Activated CD4-positive, alpha-beta T cell treated with anti-CD3 and anti-CD28 coated beads for 48 hours (primary cell): Measurements from ENCODE around the gene SAP130.

ENCODE experiments used
- DNase-seq: peaks from one replicate; pipeline ENCODE4 v3.0.0-alpha.2; 2020

SAP130 gene

DNA sequence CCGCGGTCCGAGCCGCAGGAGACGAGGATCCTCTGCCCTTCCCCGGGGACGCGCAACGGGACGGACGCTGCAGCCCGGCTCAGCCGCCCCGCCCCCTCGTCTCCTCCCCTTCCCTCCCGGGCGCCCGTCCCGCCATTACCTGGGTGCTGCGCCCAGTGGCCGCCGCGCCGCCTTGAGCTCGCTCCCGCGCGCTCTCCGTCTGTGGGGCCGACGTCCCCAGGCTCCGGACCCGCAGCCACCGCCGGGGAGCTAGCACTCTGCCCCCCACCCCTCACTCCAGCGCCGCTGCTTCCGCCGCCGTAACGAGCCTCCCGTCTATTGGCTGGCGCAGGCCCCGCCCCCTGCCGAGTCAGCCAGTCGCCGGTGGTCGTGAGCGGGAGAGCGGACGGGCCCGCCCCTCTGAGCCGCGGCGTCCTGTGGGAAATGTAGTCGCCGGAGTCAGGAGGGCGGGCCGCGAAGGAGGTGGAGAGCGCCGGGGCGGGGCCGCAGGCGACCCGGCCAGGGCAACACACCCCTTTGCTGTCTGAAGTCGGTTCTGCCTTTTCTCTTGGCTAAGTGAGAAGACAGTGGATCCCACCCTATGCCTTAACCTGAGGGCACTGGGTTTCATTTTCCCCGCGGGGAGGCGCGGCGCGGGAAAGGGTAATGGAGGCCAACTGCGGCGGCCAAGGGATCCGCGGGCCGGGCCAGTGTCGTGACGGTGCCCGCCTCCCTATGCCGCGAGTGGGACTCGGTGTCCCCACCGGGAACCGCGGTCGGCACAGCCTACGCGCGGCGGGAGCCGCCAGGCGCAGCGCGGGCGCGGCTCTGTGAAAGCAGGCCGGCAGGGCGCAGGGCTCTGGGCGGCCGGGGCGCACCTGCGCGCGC is at the start of gene SAP130:
TSS of gene SAP130 (minus strand) at position 259 of the 867 bp plus-strand sequence. CDS start 1,767 bp downstream, outside the sequence.
- DNase-seq = peak; percentile 99

DNA sequence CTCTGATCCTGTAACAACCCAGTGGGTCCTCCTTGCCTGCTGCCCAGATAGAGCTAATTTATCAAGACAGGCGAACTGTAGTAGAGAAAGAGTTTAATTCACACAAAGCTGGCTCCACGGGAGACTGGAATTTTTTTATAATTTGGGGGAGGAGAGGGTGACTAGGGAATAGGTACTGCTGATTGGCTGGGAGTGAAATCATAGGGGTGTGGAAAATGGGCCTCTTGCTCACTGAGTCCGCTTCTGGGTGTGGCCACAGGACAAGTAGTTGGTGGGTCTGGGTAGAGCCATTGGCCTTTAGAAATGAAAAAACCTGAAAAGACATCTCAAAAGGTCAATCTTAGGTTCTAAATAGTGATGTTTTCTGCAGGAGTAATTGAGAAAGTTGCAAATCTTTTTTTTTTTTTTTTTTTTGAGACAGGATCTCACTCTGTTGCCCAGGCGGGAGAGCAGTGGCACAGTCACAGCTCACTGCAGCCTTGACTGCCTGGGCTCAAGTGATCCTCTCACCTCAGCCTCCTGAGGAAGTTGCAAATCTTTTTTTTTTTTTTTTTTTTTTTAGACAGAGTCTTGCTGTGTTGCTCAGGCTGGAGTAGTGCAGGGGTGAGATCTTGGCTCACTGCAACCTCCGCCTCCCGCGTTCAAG is 48.7 kb upstream of the SAP130 start:
- no peak for DNase-seq

DNA sequence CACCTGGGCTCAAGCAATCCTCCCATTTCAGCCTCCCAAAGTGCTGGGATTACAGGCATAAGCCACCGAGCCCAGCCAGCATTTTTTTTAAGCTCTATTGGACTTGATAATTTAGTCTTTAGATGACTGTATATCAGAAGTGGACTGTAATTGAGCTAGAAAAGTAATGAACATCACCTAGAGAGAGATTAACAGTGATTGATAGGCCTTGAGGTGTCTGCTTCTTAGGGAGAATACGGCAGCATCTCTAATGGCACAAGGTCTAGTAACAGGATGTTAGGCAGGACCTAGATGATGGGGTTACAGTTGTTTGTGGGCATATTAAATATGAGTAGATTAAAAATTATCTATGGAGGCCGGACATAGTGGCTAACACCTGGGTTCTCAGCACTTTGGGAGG is 45.4 kb upstream of the SAP130 start:
- no peak for DNase-seq

DNA sequence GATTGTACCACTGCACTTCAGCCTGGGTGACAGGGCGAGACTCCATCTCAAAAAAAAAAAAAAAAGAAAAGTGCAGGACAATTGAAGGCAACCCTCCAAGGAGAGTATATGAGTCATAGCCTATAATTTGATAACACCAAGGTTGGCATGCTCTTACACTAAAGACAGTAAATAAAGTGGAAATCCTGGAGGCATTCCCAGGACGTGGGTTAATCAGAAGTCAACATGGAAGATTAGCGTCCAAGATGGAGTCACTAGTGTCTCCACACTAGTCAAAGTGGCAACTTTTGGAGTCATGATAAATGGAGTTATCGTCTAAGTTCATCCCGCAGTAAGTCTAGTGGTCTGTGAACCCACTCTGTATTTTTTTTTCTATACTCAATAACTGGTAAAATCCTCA is 41.9 kb upstream of the SAP130 start:
- DNase-seq = no peak

GRCh38 chr2:128064353-128064752 is 36.5 kb upstream of the SAP130 start:
- no peak for DNase-seq

- DNase-seq = no peak
Observed at GRCh38 chr2:128062571-128062970, 34.7 kb upstream of the SAP130 start.

- DNase-seq = no peak
Observed at GRCh38 chr2:128058114-128058513, 30.3 kb upstream of the SAP130 start.

GRCh38 chr2:128057334-128057733 is 29.5 kb upstream of the SAP130 start:
- DNase-seq = no peak

DNA sequence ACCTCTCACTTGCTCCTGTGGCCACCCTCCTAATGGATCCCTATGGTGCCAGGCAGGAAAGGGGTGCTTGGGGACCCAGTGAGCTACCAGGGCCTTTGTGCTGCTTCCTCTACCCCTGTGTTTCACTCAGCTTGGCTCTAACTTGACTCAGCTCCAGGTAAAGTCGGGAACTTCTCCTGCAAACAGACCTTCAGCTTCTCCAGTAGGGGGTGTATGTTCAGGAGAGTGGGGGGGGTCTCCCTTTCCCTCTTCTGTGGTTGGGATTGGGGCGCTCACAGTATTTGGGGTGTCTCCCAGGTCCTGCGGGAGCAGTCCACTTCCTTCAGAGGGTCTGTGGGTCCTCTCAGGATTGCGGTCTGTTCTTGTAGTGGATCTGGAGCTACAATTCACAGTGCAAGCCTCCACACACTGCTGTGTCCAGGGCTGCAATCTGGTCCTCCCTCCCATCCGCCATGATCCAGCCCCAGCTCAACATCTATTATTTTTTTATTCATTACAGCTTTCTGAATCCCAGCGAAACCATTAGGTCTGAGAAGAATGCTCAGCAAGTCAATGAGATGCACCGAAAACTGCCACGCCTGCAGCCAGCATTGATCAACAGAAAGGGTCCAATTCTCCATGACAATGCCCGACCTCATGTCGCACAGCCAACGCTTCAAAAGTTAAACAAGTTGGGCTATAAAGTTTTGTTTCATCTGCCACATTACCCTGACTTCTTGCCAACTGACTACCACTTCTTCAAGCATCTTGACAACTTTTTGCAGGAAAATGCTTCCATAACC is 26.4 kb upstream of the SAP130 start:
- DNase-seq = no peak

DNA sequence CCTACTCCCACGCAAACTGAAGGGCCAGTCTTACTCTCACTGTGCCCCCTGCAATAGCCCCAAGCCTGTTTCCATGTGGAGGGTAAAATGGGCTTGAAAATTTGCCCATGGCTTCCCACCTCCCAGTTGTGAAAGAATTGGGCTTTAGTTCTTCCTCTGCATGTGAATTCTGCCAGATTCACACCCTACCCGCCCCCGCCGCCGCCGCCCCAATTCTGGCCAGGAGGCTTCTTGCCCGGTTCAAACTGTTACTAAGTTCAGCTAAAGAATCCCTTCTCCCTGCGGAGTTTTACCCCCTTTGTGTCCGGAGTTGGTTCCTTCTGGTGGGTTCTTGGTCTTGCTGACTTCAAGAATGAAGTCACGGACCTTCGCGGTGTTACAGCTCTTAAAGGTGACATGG is 25.5 kb upstream of the SAP130 start:
- DNase-seq = no peak

DNA sequence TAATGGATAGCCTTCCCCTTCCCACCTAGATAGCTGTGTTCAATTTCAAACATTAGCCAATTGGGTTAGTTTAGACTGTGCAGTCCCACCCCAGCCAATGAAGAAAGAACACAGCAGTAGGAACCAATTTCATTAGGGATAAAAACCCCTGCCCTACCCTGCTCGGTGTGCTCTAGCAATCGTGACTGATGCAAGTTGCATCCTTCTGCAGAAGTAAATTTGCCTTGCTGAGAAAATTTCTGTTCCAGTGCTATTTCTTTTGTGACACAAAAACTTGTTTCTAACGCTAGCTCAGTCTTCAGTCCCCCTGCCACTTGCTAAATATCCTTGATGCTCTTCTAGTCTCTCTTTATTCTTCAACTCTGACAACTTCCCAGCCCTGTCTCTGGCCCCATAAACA is 15.2 kb upstream of the SAP130 start:
- DNase-seq = no peak

DNA sequence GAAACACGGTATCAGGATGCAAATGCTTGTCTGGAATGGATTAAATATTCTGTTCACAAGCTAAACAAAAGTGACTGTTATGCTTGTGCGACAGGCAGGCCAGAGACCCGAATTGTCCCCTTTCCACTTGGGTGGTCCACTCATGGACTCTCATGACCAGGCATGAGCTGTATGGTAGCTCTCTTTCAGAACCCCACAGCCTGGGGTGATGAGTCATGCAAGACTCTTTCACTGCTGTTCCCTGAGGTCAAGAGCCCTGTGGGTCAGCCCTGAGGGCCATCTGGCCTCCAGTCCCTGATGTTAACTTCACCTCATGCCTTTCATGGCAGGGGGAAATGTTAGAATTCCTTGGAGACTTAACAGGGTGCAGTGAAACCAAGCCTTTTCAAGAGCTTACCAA is 13.7 kb upstream of the SAP130 start:
- DNase-seq = no peak

DNA sequence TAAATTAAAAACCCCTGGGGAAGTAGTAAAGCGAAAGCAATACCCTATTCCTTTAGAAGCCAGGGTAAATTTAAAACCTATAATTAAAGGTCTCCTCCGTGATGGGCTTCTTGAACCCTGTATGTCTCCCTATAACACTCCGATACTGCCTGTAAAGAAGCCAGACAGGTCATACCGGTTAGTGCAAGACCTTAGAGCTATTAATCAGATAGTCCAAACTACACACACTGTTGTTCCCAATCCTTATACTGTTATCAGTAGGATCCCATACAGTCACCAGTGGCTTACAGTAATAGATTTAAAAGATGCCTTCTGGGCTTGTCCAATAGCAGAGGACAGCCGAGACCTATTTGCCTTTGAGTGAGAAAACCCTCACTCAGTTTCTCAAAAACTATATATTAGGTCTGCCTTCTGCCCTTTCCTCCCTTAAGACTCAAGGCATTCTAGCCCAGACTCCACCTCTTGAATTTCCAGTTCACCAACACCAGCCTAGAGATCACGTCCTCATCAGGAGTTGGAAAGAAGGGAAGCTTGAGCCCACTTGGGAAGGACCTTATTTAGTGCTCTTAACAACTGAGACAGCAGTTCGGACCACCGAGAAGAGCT is 12.4 kb upstream of the SAP130 start:
- no peak for DNase-seq

DNA sequence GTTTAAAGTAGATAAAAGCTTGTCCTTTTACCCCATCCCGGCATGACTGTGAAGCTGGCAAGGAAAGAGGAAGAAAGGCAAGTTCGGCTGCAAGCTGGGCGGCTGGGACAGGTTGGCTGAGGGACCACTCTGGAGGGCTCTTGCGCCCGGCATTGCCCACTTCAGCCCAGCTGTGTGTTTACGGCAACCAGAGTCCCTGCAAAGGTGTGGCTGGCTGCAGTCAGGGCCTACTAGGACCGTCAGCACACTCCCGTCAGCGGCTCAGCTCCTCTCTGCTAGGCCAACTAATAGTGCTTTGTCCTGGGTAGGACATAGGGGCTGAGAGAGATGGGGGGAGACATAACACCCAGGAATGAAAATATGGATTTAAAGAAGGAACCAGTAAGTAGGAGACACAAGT is 11.7 kb upstream of the SAP130 start:
- DNase-seq = no peak

DNA sequence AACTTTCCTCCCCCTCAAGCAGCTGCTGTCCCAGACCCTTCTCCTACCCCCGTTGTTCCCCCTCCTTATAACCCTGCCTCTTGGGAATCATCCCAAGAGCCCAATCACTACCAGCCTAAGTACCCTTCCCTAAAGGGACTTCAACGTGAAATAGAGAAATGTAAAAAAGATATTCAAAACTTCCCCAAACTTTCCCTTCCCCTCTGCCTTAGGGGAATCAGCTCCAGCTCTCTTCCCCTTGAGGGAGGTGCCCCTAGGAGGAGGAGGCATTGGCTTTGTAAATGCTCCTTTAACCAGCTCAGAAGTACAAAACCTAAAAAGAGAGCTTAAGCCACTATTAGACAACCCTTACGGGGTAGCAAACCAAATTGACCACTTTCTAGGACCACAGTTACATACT is 10.6 kb upstream of the SAP130 start:
- DNase-seq = no peak

DNA sequence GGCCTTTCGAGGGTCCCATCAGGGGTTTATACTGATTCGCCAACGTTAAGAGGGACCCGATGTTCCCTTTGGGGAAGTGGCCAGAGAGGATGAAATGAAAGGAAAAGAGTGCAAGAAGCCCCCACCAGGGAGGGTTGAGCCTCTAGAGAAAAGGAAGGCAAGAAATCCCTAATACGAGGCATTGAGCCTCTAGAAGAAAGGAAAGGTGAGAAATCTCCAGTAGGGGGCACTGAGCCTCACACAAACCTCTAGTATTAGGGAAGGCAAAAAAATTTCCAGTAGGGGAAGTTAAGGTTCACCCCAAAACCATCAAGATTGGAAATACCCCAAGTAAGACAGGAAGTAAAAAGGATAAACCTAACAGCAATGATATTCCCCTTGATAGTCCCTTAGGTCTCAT is 9.8 kb upstream of the SAP130 start:
- DNase-seq = no peak

- no peak for DNase-seq
Observed at GRCh38 chr2:128036748-128037607, 9.1 kb upstream of the SAP130 start.

DNA sequence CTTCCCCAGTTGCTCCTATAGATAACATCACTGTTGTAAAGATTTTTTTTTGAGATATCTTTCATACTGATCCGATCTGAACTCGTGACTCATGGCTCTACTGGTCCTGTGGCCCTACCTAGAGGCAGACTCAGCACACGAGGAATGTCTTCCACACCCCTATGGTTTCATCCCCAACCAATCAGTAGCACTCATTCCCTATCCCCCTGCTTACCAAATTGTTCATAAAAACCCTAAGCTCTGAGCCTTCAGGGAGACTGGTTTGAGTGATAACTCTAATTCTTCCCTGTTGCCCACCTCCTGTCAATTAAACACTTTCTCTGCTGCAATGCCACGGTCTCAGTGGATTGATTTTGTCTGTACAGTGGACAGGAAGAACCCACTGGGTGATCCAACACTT is 4.2 kb upstream of the SAP130 start:
- DNase-seq = no peak

- DNase-seq = no peak
Observed at GRCh38 chr2:128028668-128029054, 802 bp upstream of the SAP130 start.

DNA sequence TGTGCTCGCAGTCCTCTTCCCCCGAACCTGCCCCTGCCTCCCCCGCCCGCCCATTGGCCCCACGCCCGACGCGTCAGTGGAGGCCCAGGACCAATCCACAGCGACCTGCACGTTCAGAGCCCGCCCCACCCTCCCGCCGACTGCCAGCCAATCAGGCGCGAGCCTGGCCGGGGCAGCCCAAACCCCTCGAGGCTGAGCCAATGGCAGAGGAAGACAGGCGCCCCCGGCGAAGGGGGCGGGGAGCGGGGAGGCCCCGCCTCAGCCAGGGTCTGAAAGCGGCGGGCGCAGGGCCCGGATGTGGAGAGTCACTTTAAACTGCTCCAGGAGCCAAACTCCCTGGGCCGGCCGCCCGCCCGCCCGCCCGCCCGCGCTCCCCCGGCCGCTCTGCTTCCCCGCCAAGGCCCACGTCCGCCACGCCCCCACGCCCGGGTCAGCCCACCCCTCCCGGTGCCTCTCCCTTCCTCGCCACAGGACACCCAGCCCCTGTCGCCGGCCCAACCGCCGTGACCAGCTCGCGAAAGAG is 520 bp downstream of the SAP130 start:
- peak; percentile 99 for DNase-seq

- DNase-seq = no peak
Observed at GRCh38 chr2:128026448-128027277, 1.2 kb downstream of the SAP130 start.
